A549 (cell line): Measurements from ENCODE around the gene KCNA1. TPM values are rescaled to one million over a fixed set of nuclear protein-coding genes. Genes with fewer than 3 reads are reported as not detected.
A peak's percentile ranks its signal among the peaks of the same experiment; 100 is the strongest.

ENCODE experiments used
- ATAC-seq, 2 experiments: fragments of 200-7000 bp in 1 of 2; fragments of >200 bp in 1 of 2; cut with Nextera tagmentation in 1 of 2; cut with Tn5 transposase in 1 of 2; 3 replicates each; pipeline versions ENCODE4 v1.8.0 to v1.9.1; 2018 to 2020; ENCODE audit warnings: mild to moderate bottlenecking in 1 of 2, moderate library complexity in 1 of 2
- CTCF ChIA-PET: fragments of 300-600 bp; sonication (Branson Sonifier 250); formaldehyde crosslinking; extraction: SDS; loops from one replicate; lab custom pipeline; 2021; ENCODE audit warnings: antibody characterized with exemption, inconsistent platforms; lab: Yijun Ruan, JAX
- POLR2A ChIA-PET: fragments of 350-600 bp; formaldehyde crosslinking; extraction: SDS; loops from one replicate; lab custom pipeline; 2021; ENCODE audit warnings: antibody characterized with exemption, inconsistent platforms; lab: Yijun Ruan, JAX
- DNase-seq, 2 experiments: peaks; one replicate each; pipeline versions ENCODE4 v3.0.0 to v3.0.0-alpha.2; 2011 to 2016; ENCODE audit warnings: low read depth in 1 of 2, low spot score in 1 of 2
- FAIRE-seq: peaks from 2 replicates; lab custom pipeline; 2011; peaks lifted over from hg19 to GRCh38; lab: Jason Lieb, UNC
- H3K27ac ChIP-seq, 2 experiments: fragments of >200 bp; sonication (Bioruptor Twin); formaldehyde crosslinking; 3 replicates each; pipeline ENCODE4 v1.5.1; 2016 to 2017
- H3K4me1 ChIP-seq: fragments of >200 bp; sonication (Bioruptor Twin); formaldehyde crosslinking; 3 replicates; pipeline ENCODE4 v1.6.1; 2016
- H3K4me2 ChIP-seq: fragments of >200 bp; sonication (Bioruptor Twin); formaldehyde crosslinking; 3 replicates; pipeline ENCODE4 v1.6.1; 2016
- H3K4me3 ChIP-seq: fragments of >200 bp; sonication (Bioruptor Twin); formaldehyde crosslinking; 3 replicates; pipeline ENCODE4 v1.5.1; 2016
- H3K9me3 ChIP-seq: fragments of >200 bp; sonication (Bioruptor Twin); formaldehyde crosslinking; 3 replicates; pipeline ENCODE4 v1.6.1; 2016
- BCL3 ChIP-seq: fragments of >200 bp; sonication (Bioruptor Twin); formaldehyde crosslinking; IDR thresholded peaks from 3 replicates; pipeline ENCODE4 v1.6.1; 2016
- CBX2 ChIP-seq: fragments of 200-600 bp; sonication (generic); IDR thresholded peaks from 2 replicates; pipeline ENCODE4 v1.6.1; 2016; ENCODE audit warnings: low read depth, mild to moderate bottlenecking, borderline replicate concordance
- CHD2 ChIP-seq: fragments of 150-350 bp; IDR thresholded peaks from 2 replicates; pipeline ENCODE4 v1.6.1; 2014; ENCODE audit warnings: low read length; ENCODE audit not compliant: partially characterized antibody
- CHD4 ChIP-seq: fragments of 200-600 bp; sonication (generic); IDR thresholded peaks from 2 replicates; pipeline ENCODE4 v1.6.1; 2016; ENCODE audit warnings: antibody characterized with exemption, mild to moderate bottlenecking, borderline replicate concordance
- E2F6 ChIP-seq: IDR thresholded peaks from 2 replicates; pipeline ENCODE4 v1.6.1; 2012; ENCODE audit warnings: low read depth, borderline replicate concordance
- EHF ChIP-seq: fragments of 250-450 bp; sonication (Bioruptor Pico); IDR thresholded peaks from 2 replicates; pipeline ENCODE4 v1.5.0; 2020; ENCODE audit warnings: mild to moderate bottlenecking
- FOSL2 ChIP-seq, 2 experiments: fragments of 450-650 bp in 1 of 2; fragments of >200 bp in 1 of 2; sonication (Bioruptor Twin) in 1 of 2; formaldehyde crosslinking; IDR thresholded peaks; 2 replicates each; pipeline versions ENCODE4 v1.5.0 to v1.6.1; 2016 to 2020; ENCODE audit warnings: mild to moderate bottlenecking in 1 of 2, moderate library complexity in 1 of 2
- GATA3 ChIP-seq: IDR thresholded peaks from 2 replicates; pipeline ENCODE4 v1.6.1; 2012; ENCODE audit warnings: borderline replicate concordance
- HOXB5 ChIP-seq: fragments of 250-450 bp; sonication (Bioruptor Pico); IDR thresholded peaks from 2 replicates; pipeline ENCODE4 v1.5.0; 2020; ENCODE audit warnings: mild to moderate bottlenecking, moderate library complexity
- JUNB ChIP-seq: fragments of >200 bp; sonication (Bioruptor Twin); formaldehyde crosslinking; IDR thresholded peaks from 2 replicates; pipeline ENCODE4 v1.6.1; 2016
- KDM1A ChIP-seq: fragments of 200-600 bp; sonication (generic); IDR thresholded peaks from 2 replicates; pipeline ENCODE4 v1.6.1; 2016; ENCODE audit warnings: low read depth, mild to moderate bottlenecking
- MAFK ChIP-seq: fragments of 450-650 bp; IDR thresholded peaks from 2 replicates; pipeline ENCODE4 v1.6.1; 2014; ENCODE audit not compliant: partially characterized antibody
- NFE2L2 ChIP-seq: fragments of 150-350 bp; conservative IDR thresholded peaks from 2 replicates; pipeline ENCODE4 v1.6.1; 2014; ENCODE audit warnings: low read length
- PBX3 ChIP-seq: IDR thresholded peaks from 2 replicates; pipeline ENCODE4 v1.6.1; 2012
- RARB ChIP-seq: fragments of 250-450 bp; sonication (Bioruptor Pico); IDR thresholded peaks from 2 replicates; pipeline ENCODE4 v1.8.0; 2021; ENCODE audit warnings: mild to moderate bottlenecking, moderate library complexity
- RFX5 ChIP-seq: fragments of 450-650 bp; IDR thresholded peaks from 2 replicates; pipeline ENCODE4 v1.7.1; 2014; ENCODE audit warnings: antibody characterized with exemption, mild to moderate bottlenecking, moderate library complexity
- SMC3 ChIP-seq: fragments of >200 bp; sonication (Bioruptor Twin); formaldehyde crosslinking; IDR thresholded peaks from 3 replicates; pipeline ENCODE4 v1.6.1; 2018; ENCODE audit warnings: inconsistent platforms
- TFCP2L1 ChIP-seq: fragments of 250-450 bp; sonication (Bioruptor Pico); IDR thresholded peaks from 2 replicates; pipeline ENCODE4 v1.5.0; 2021; ENCODE audit warnings: mild to moderate bottlenecking
- TP53 ChIP-seq: fragments of 250-450 bp; sonication (Bioruptor Pico); IDR thresholded peaks from 2 replicates; pipeline ENCODE4 v1.5.0; 2021; ENCODE audit warnings: mild to moderate bottlenecking, moderate library complexity
- USF2 ChIP-seq: fragments of 450-650 bp; IDR thresholded peaks from 2 replicates; pipeline ENCODE4 v1.6.1; 2014; ENCODE audit warnings: antibody characterized with exemption
- ZNF302 ChIP-seq: fragments of 250-450 bp; sonication (Bioruptor Pico); IDR thresholded peaks from 2 replicates; pipeline ENCODE4 v1.9.0; 2021; ENCODE audit warnings: inconsistent platforms, mild to moderate bottlenecking, moderate library complexity
- WGBS: methylation state at CpG from one replicate; pipeline ENCODE4 v1.1.6; 2017; ENCODE audit errors: missing lambda C conversion rate; 5-methylcytosine and 5-hydroxymethylcytosine counted together
- polyA plus RNA-seq, 4 experiments: library from polyadenylated mRNA; depleted of rRNA in 3 of 4; stranded (reverse); fragments of >200 nt; fragmentation: RNase III in 1 of 4; extraction: RNeasy Plus Mini Kit Qiagen cat#74134 plus additional on column Dnase treatment in 1 of 4; gene quantifications; 2 replicates in 3 of 4; 3 replicates in 1 of 4; pipeline ENCODE4 v1.2.3, GENCODE V29; 2011 to 2017
- TF ChIP-seq, protein P1 (sequence below): fragments of 150-350 bp; IDR thresholded peaks from 2 replicates; pipeline ENCODE4 v1.6.1; 2014; ENCODE audit warnings: low read depth, mild to moderate bottlenecking, low read length
- TF ChIP-seq, protein P2 (sequence below): fragments of >200 bp; sonication (Bioruptor Twin); formaldehyde crosslinking; IDR thresholded peaks from 2 replicates; pipeline ENCODE4 v1.6.1; 2016

The KCNA1 gene
- polyA plus RNA-seq, 2 of the 4 experiments (the other 2 are of a cell fraction) = not detected

GRCh38 chr12:4960030-4960429 is 50.3 kb downstream of the KCNA1 start:
- WGBS = 7% methylated on average over 10 of the region's 13 CpGs
- ATAC-seq (no peak), DNase-seq (peak in 1 of 2 experiments; percentile 17), FAIRE-seq (no peak)
- ChIA-PET CTCF (interaction anchor here (0.9 kb wide), 1 partner anchor 10 kb away, joined by 3 read pairs; no protein-coding TSS in a partner anchor), POLR2A (interaction anchor here (0.7 kb wide), 1 partner anchor 31 kb away, joined by 5 read pairs; no protein-coding TSS in a partner anchor)
- Histone ChIP-seq H3K9me3 (no peaks in the 10 kb centered on the region), H3K4me3 (no peak overlapping the region), H3K4me2 (no peak overlapping the region), H3K27ac (no peak overlapping the region), H3K4me1 (no peaks in the 10 kb centered on the region)
- TF ChIP-seq E2F6 = no peak
- no peak for TF ChIP-seq RFX5
- no peak for TF ChIP-seq CHD4
- TF ChIP-seq, protein P1, sequence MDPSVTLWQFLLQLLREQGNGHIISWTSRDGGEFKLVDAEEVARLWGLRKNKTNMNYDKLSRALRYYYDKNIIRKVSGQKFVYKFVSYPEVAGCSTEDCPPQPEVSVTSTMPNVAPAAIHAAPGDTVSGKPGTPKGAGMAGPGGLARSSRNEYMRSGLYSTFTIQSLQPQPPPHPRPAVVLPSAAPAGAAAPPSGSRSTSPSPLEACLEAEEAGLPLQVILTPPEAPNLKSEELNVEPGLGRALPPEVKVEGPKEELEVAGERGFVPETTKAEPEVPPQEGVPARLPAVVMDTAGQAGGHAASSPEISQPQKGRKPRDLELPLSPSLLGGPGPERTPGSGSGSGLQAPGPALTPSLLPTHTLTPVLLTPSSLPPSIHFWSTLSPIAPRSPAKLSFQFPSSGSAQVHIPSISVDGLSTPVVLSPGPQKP = no peak
- TF ChIP-seq EHF (CRISPR knock-in tag) = no peak
- TF ChIP-seq USF2 = no peak
- TF ChIP-seq PBX3 = no peak
- TF ChIP-seq RARB (CRISPR knock-in tag) = no peak
- TF ChIP-seq, protein P2, sequence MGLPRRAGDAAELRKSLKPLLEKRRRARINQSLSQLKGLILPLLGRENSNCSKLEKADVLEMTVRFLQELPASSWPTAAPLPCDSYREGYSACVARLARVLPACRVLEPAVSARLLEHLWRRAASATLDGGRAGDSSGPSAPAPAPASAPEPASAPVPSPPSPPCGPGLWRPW = no peak
- no peak for TF ChIP-seq KDM1A
- TF ChIP-seq JUNB = no peak
- no peak for TF ChIP-seq NFE2L2

- H3K4me2 ChIP-seq = no peak overlapping the region
- POLR2A ChIA-PET = interaction anchor here (0.7 kb wide), 1 partner anchor 32 kb away, joined by 5 read pairs; no protein-coding TSS in a partner anchor
- H3K9me3 ChIP-seq = no peaks in the 10 kb centered on the region
- TF ChIP-seq SMC3 = no peak
- no peak for TF ChIP-seq TP53
- no peak for TF ChIP-seq GATA3
- no peak for TF ChIP-seq MAFK
- TF ChIP-seq CHD2 = no peak
- no peak for TF ChIP-seq ZNF302 (CRISPR knock-in tag)
- no peak for TF ChIP-seq TFCP2L1 (CRISPR knock-in tag)
- no peak for TF ChIP-seq HOXB5 (CRISPR knock-in tag)
- no peak for TF ChIP-seq BCL3
- no peak for TF ChIP-seq CBX2
- TF ChIP-seq FOSL2 (IDR thresholded peaks at IDR 0.05) = no peak
- TF ChIP-seq FOSL2 (CRISPR knock-in tag; IDR thresholded peaks at IDR 0.05) = no peak
- TF ChIP-seq, all 56 proteins: peak for 0
- CTCF ChIA-PET = interaction anchor here (1.1 kb wide), 1 partner anchor 32 kb away, joined by 3 read pairs; no protein-coding TSS in a partner anchor
- FAIRE-seq (no peak), ATAC-seq (no peak), DNase-seq (no peak)
- no peaks in the 10 kb centered on the region for H3K4me1 ChIP-seq
- no peak overlapping the region for H3K4me3 ChIP-seq
- WGBS = 4% methylated on average over 6 of the region's 6 CpGs
- no peak overlapping the region for H3K27ac ChIP-seq
These were observed 50.8 kb downstream of the KCNA1 start for GRCh38 chr12:4960547-4960946.
